ENCODE measurements around the gene SERPINB4.
"Not testable (repeated sequence)": the region's sequence is repeated elsewhere in the genome, so short reads cannot be mapped to it uniquely, and the experiment has no call there.

The SERPINB4 gene

GRCh38 chr18:63644142-63644541 is at the start of gene SERPINB4:
Gene SERPINB4, minus strand, starts transcription at chr18:63644256. Its CDS starts 679 bp downstream, at chr18:63643577.
- DNase-seq = not testable (repeated sequence)

GRCh38 chr18:63689064-63689463 is 45.0 kb upstream of the SERPINB4 start:
- DNase-seq = no peak

GRCh38 chr18:63686871-63687270 is 42.8 kb upstream of the SERPINB4 start:
- DNase-seq = no peak

- DNase-seq = no peak
These were observed 40.7 kb upstream of the SERPINB4 start for GRCh38 chr18:63684718-63685117.

- DNase-seq = no peak
These were observed 39.8 kb upstream of the SERPINB4 start for GRCh38 chr18:63683890-63684289.

GRCh38 chr18:63683152-63683551 is 39.1 kb upstream of the SERPINB4 start:
- no peak for DNase-seq

GRCh38 chr18:63681449-63682340 is 37.6 kb upstream of the SERPINB4 start:
- DNase-seq = no peak

GRCh38 chr18:63679820-63680606 is 36.0 kb upstream of the SERPINB4 start:
- DNase-seq = no peak

GRCh38 chr18:63677500-63678225 is 33.6 kb upstream of the SERPINB4 start:
- DNase-seq = no peak

GRCh38 chr18:63676526-63677323 is 32.7 kb upstream of the SERPINB4 start:
- DNase-seq = peak; percentile 51

GRCh38 chr18:63664571-63664970 is 20.5 kb upstream of the SERPINB4 start:
- DNase-seq = no peak

GRCh38 chr18:63661750-63662149 is 17.7 kb upstream of the SERPINB4 start, which contains the start of gene SERPINB3:
Gene SERPINB3, minus strand, starts transcription at chr18:63661893. Its CDS starts 677 bp downstream, at chr18:63661216.
- DNase-seq = not testable (repeated sequence)

GRCh38 chr18:63658920-63659319 is 14.9 kb upstream of the SERPINB4 start:
- peak; percentile 20 for DNase-seq

GRCh38 chr18:63650271-63650670 is 6.2 kb upstream of the SERPINB4 start:
- DNase-seq = peak; percentile 13

GRCh38 chr18:63648241-63648640 is 4.2 kb upstream of the SERPINB4 start:
- DNase-seq = peak; percentile 56

- no peak for DNase-seq
These were observed 2.9 kb upstream of the SERPINB4 start for GRCh38 chr18:63646936-63647335.

GRCh38 chr18:63644694-63645093 is 638 bp upstream of the SERPINB4 start:
- not testable (repeated sequence) for DNase-seq

GRCh38 chr18:63642668-63643356 is 1.2 kb downstream of the SERPINB4 start:
- not testable (repeated sequence) for DNase-seq

GRCh38 chr18:63641157-63641680 is 2.8 kb downstream of the SERPINB4 start:
- not testable (repeated sequence) for DNase-seq

- DNase-seq = no peak
These were observed 6.4 kb downstream of the SERPINB4 start for GRCh38 chr18:63637703-63638102.

GRCh38 chr18:63627819-63628218 is 16.2 kb downstream of the SERPINB4 start:
- no peak for DNase-seq

All from OCI-M1 (cell line).